Neuronal stem cell (in vitro differentiated cells): Measurements from ENCODE around the gene MYO9A.

Experiments
- DNase-seq: peaks from one replicate; pipeline ENCODE4 v3.0.0-alpha.2; 2013; ENCODE audit warnings: low spot score
- H2AFZ ChIP-seq: one replicate; pipeline ENCODE4 v1.6.1; 2013; ENCODE audit warnings: mild to moderate bottlenecking, low read length, inconsistent platforms
- H2AK5ac ChIP-seq: 2 replicates; pipeline ENCODE4 v1.6.1; 2013; ENCODE audit warnings: low read depth, mild to moderate bottlenecking, inconsistent platforms, low read length, moderate library complexity, mixed read lengths
- H2BK120ac ChIP-seq: 2 replicates; pipeline ENCODE4 v1.6.1; 2013; ENCODE audit warnings: low read depth, mild to moderate bottlenecking, inconsistent platforms, low read length, moderate library complexity, mixed read lengths
- H2BK12ac ChIP-seq: one replicate; pipeline ENCODE4 v1.6.1; 2013; ENCODE audit warnings: low read length, inconsistent platforms
- H2BK15ac ChIP-seq: 2 replicates; pipeline ENCODE4 v1.6.1; 2013; ENCODE audit warnings: mild to moderate bottlenecking, low read length, inconsistent platforms, mixed read lengths
- H2BK5ac ChIP-seq: one replicate; pipeline ENCODE4 v1.6.1; 2013; ENCODE audit warnings: inconsistent platforms, mild to moderate bottlenecking, low read length, moderate library complexity
- H3K14ac ChIP-seq: one replicate; pipeline ENCODE4 v1.6.1; 2013; ENCODE audit warnings: low read length, inconsistent platforms
- H3K18ac ChIP-seq: 2 replicates; pipeline ENCODE4 v1.6.1; 2013; ENCODE audit warnings: low read length, inconsistent platforms
- H3K23ac ChIP-seq: 2 replicates; pipeline ENCODE4 v1.6.1; 2013; ENCODE audit warnings: low read depth, mild to moderate bottlenecking, mixed read lengths, low read length, inconsistent platforms; ENCODE audit not compliant: poor library complexity
- H3K27ac ChIP-seq: replicated peaks from 3 replicates; pipeline ENCODE4 v1.5.1; 2013; ENCODE audit warnings: low read length, inconsistent platforms
- H3K27me3 ChIP-seq, 3 experiments: 2 replicates each; pipeline ENCODE4 v1.6.1; 2013; ENCODE audit warnings: low read length in 3 of 3, mild to moderate bottlenecking in 2 of 3, inconsistent platforms in 1 of 3, low read depth in 1 of 3, mixed read lengths in 1 of 3, moderate library complexity in 1 of 3; ENCODE audit not compliant: control insufficient read depth in 3 of 3, insufficient read depth in 3 of 3
- H3K36me3 ChIP-seq, 2 donors: replicated peaks in 1 of 2; 2 replicates each; pipeline ENCODE4 v1.6.1; 2013; ENCODE audit warnings: low read length in 2 of 2; ENCODE audit not compliant: control insufficient read depth in 2 of 2, insufficient read depth in 2 of 2
- H3K4ac ChIP-seq: 2 replicates; pipeline ENCODE4 v1.6.1; 2013; ENCODE audit warnings: inconsistent platforms, mild to moderate bottlenecking, low read length, moderate library complexity
- H3K4me1 ChIP-seq, 2 donors: 1 replicate in 1 of 2; 2 replicates in 1 of 2; pipeline ENCODE4 v1.6.1; 2013; ENCODE audit warnings: low read length in 2 of 2, low read depth in 1 of 2; ENCODE audit not compliant: control insufficient read depth in 2 of 2, insufficient read depth in 1 of 2
- H3K4me2 ChIP-seq: one replicate; pipeline ENCODE4 v1.6.1; 2013; ENCODE audit warnings: mild to moderate bottlenecking, low read length, inconsistent platforms; ENCODE audit not compliant: insufficient read depth, poor library complexity, severe bottlenecking
- H3K4me3 ChIP-seq, 2 donors: 2 replicates each; pipeline ENCODE4 v1.5.1; 2013; ENCODE audit warnings: low read length in 2 of 2, mild to moderate bottlenecking in 2 of 2, inconsistent platforms in 1 of 2, moderate library complexity in 1 of 2
- H3K79me1 ChIP-seq: one replicate; pipeline ENCODE4 v1.6.1; 2013; ENCODE audit warnings: low read depth, mild to moderate bottlenecking, inconsistent platforms, low read length, moderate library complexity
- H3K9ac ChIP-seq: one replicate; pipeline ENCODE4 v1.6.1; 2013; ENCODE audit warnings: mild to moderate bottlenecking, low read depth, low read length, inconsistent platforms; ENCODE audit not compliant: poor library complexity
- H3K9me3 ChIP-seq, 2 donors: replicated peaks in 1 of 2; 2 replicates each; pipeline versions ENCODE3 to v1.6.1; 2013; ENCODE audit warnings: low read length in 2 of 2, mild to moderate bottlenecking in 2 of 2, inconsistent platforms in 1 of 2, low read depth in 1 of 2, mixed read lengths in 1 of 2, moderate library complexity in 1 of 2; ENCODE audit not compliant: control insufficient read depth in 2 of 2, insufficient read depth in 1 of 2
- H4K8ac ChIP-seq: one replicate; pipeline ENCODE4 v1.6.1; 2013; ENCODE audit warnings: low read depth, mild to moderate bottlenecking, inconsistent platforms, low read length, moderate library complexity
- H4K91ac ChIP-seq: one replicate; pipeline ENCODE4 v1.6.1; 2013; ENCODE audit warnings: low read length, low read depth, mild to moderate bottlenecking, inconsistent platforms; ENCODE audit not compliant: poor library complexity
- WGBS, 2 donors: extraction: QIAGEN DNeasy Blood & Tissue Kit; methylation state at CpG; one replicate each; pipeline ENCODE4 v1.1.7; 2013; ENCODE audit warnings: missing lambda C conversion rate in 2 of 2, mixed read lengths in 1 of 2; ENCODE audit not compliant: insufficient read length in 2 of 2, insufficient replicate concordance in 1 of 2; ENCODE audit errors: extremely low coverage in 2 of 2; 5-methylcytosine and 5-hydroxymethylcytosine counted together

Gene MYO9A

GRCh38 chr15:71889385-71889784 is 228.6 kb downstream of the MYO9A start:
- Histone ChIP-seq H3K14ac (no peak overlapping the region), H2BK5ac (no peak overlapping the region), H3K36me3 (peaks cover 0 to 17% of the 10 kb centered on the region in 2 donors)

GRCh38 chr15:71888797-71889196 is 229.2 kb downstream of the MYO9A start:
- Histone ChIP-seq H3K4me3 (no peak overlapping the region), H3K27me3 (no peaks in the 10 kb centered on the region), H2BK12ac (no peak overlapping the region), H3K36me3 (peaks cover 0 to 17% of the 10 kb centered on the region in 2 donors), H3K27ac (no peak overlapping the region), H2AK5ac (no peak overlapping the region), H3K4ac (no peak overlapping the region), H3K9ac (no peak overlapping the region), H3K4me1 (peaks cover 0 to 3% of the 10 kb centered on the region in 2 donors), H3K23ac (no peak overlapping the region), H3K14ac (no peak overlapping the region), H3K18ac (no peak overlapping the region), H2BK15ac (no peak overlapping the region), H3K79me1 (no peaks in the 10 kb centered on the region), H2BK5ac (no peak overlapping the region), H2AFZ (no peak overlapping the region), H2BK120ac (no peak overlapping the region), H4K8ac (no peak overlapping the region), H3K4me2 (no peak overlapping the region), H4K91ac (no peak overlapping the region), H3K9me3 (no peaks in the 10 kb centered on the region)
- no CpG with 5 or more reads among the region's 1 CpG for WGBS, 2 donors
- DNase-seq = no peak

More at GRCh38 chr15:71889385-71889784, 228.6 kb downstream of the MYO9A start:
- Histone ChIP-seq H3K18ac (no peak overlapping the region), H2BK12ac (no peak overlapping the region), H2BK15ac (no peak overlapping the region), H3K4me3 (no peak overlapping the region), H3K4me2 (no peak overlapping the region), H3K27me3 (no peaks in the 10 kb centered on the region), H3K27ac (no peak overlapping the region), H2AFZ (no peak overlapping the region), H3K79me1 (no peaks in the 10 kb centered on the region), H3K23ac (no peak overlapping the region), H3K4me1 (peaks cover 0 to 3% of the 10 kb centered on the region in 2 donors), H3K9ac (no peak overlapping the region), H2BK120ac (no peak overlapping the region), H3K4ac (no peak overlapping the region), H4K8ac (no peak overlapping the region), H3K9me3 (no peaks in the 10 kb centered on the region), H2AK5ac (no peak overlapping the region), H4K91ac (no peak overlapping the region)
- no peak for DNase-seq

- Histone ChIP-seq H3K4me2 (no peak overlapping the region), H2BK12ac (no peak overlapping the region), H2AFZ (no peak overlapping the region), H3K18ac (no peak overlapping the region), H3K27ac (no peak overlapping the region), H3K9me3 (no peaks in the 10 kb centered on the region), H3K4me1 (peaks cover 0 to 1% of the 10 kb centered on the region in 2 donors), H3K4ac (no peak overlapping the region), H4K91ac (no peak overlapping the region), H3K79me1 (no peaks in the 10 kb centered on the region), H2BK15ac (no peak overlapping the region), H3K36me3 (peaks cover 0 to 24% of the 10 kb centered on the region in 2 donors), H3K14ac (no peak overlapping the region), H3K9ac (no peak overlapping the region), H2BK5ac (no peak overlapping the region), H2AK5ac (no peak overlapping the region), H2BK120ac (no peak overlapping the region), H4K8ac (no peak overlapping the region), H3K23ac (no peak overlapping the region), H3K4me3 (no peak overlapping the region), H3K27me3 (no peaks in the 10 kb centered on the region)
- DNase-seq = no peak
- no CpG with 5 or more reads among the region's 6 CpGs for WGBS, 2 donors
Measured at GRCh38 chr15:71885390-71885789, 232.6 kb downstream of the MYO9A start.

GRCh38 chr15:71883447-71883846 is 234.5 kb downstream of the MYO9A start:
- no peak overlapping the region for H2BK5ac ChIP-seq
- H2BK15ac ChIP-seq = no peak overlapping the region
- peaks cover 3% of the 10 kb centered on the region in 2 donors for H3K4me1 ChIP-seq
- H3K4me2 ChIP-seq = no peak overlapping the region
- no peak overlapping the region for H3K14ac ChIP-seq
- no peak overlapping the region for H3K9ac ChIP-seq
- H3K79me1 ChIP-seq = no peaks in the 10 kb centered on the region
- no peak for DNase-seq
- no peak overlapping the region for H2AK5ac ChIP-seq
- no peak overlapping the region for H2BK12ac ChIP-seq
- H3K4ac ChIP-seq = no peak overlapping the region
- peaks cover 0 to 41% of the 10 kb centered on the region in 2 donors for H3K36me3 ChIP-seq
- no peak overlapping the region for H4K91ac ChIP-seq
- H3K27me3 ChIP-seq = no peaks in the 10 kb centered on the region
- no peak overlapping the region for H3K4me3 ChIP-seq
- no peak overlapping the region for H2AFZ ChIP-seq
- no peak overlapping the region for H3K23ac ChIP-seq
- no peak overlapping the region for H3K27ac ChIP-seq
- H3K9me3 ChIP-seq = no peaks in the 10 kb centered on the region
- H4K8ac ChIP-seq = no peak overlapping the region
- no peak overlapping the region for H2BK120ac ChIP-seq
- H3K18ac ChIP-seq = no peak overlapping the region
- WGBS, 2 donors = no CpG with 5 or more reads among the region's 1 CpG
